22Rv1 (cell line): ENCODE results near the gene DNMT3A.

Experiments used
- ZFX ChIP-seq: fragments of 450-650 bp; IDR thresholded peaks from 2 replicates; pipeline ENCODE4 v1.6.1; 2017; ENCODE audit warnings: antibody characterized with exemption, borderline replicate concordance
- TF ChIP-seq, protein P1 (sequence below): fragments of 450-650 bp; IDR thresholded peaks from 2 replicates; pipeline ENCODE4 v1.5.1; 2017; ENCODE audit warnings: mild to moderate bottlenecking

DNA sequence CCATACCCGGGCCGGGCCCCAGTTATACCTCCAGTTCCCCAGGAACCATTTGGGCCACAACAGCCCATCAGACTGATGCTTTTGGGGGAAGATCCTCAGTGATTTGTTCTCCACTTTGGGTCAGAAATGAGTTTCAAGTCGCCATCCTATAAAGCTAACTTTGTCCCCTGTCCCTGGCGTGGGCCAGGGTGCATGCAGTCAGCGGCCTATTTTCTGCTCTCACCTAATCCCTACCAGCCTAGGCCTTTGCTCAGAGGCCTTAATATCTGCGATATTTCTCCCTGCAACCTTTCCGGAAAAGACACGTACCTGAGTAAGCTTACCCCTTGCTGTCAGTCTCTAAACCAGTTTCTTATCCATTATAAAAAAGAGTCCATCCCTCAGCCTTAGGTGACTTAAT lies 7.2 kb downstream of the DNMT3A start:
- TF ChIP-seq, protein P1, sequence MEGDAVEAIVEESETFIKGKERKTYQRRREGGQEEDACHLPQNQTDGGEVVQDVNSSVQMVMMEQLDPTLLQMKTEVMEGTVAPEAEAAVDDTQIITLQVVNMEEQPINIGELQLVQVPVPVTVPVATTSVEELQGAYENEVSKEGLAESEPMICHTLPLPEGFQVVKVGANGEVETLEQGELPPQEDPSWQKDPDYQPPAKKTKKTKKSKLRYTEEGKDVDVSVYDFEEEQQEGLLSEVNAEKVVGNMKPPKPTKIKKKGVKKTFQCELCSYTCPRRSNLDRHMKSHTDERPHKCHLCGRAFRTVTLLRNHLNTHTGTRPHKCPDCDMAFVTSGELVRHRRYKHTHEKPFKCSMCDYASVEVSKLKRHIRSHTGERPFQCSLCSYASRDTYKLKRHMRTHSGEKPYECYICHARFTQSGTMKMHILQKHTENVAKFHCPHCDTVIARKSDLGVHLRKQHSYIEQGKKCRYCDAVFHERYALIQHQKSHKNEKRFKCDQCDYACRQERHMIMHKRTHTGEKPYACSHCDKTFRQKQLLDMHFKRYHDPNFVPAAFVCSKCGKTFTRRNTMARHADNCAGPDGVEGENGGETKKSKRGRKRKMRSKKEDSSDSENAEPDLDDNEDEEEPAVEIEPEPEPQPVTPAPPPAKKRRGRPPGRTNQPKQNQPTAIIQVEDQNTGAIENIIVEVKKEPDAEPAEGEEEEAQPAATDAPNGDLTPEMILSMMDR = no peak
- TF ChIP-seq ZFX = no peak
